ENCODE data around the gene ECSCR. TPM values are rescaled to one million over a fixed set of nuclear protein-coding genes. Genes with fewer than 3 reads are reported as not detected.

The ECSCR gene
- total and polyA plus RNA-seq, 10 of the 15 experiments (the other 5 are each of a cell fraction or from before 2014, with no cell fraction given): 0.15 to 0.83 (median 0.23) TPM; not detected in 3

- TF ChIP-seq MEF2A (IDR thresholded peaks at IDR 0.05; ENCODE audit: insufficient read depth, low read depth, low read length) (peak; percentile 96), EGR1 (IDR thresholded peaks at IDR 0.05; ENCODE audit: borderline replicate concordance in 1 of 2, low read depth in 2 of 2, low read length in 2 of 2) (no peak), CEBPZ (IDR thresholded peaks at IDR 0.05; ENCODE audit: low read depth, low read length) (no peak), ZNF24 (IDR thresholded peaks at IDR 0.05) (0 out of 2 replicates have a peak, but pooled peaks have one; percentile 47), RELA (IDR thresholded peaks at IDR 0.05; ENCODE audit: borderline replicate concordance, partially characterized antibody) (peak; percentile 94), SPI1 (IDR thresholded peaks at IDR 0.05; ENCODE audit: borderline replicate concordance, insufficient read depth, low read depth, low read length) (no peak), KLF5 (IDR thresholded peaks at IDR 0.05; ENCODE audit: partially characterized antibody) (peak; percentile 89), WRNIP1 (IDR thresholded peaks at IDR 0.05; ENCODE audit: borderline replicate concordance, low read depth, low read length) (no peak), NBN (IDR thresholded peaks at IDR 0.05) (0 out of 2 replicates have a peak, but pooled peaks have one; percentile 14), JUNB (IDR thresholded peaks at IDR 0.05) (peak; percentile 100), CBX5 (IDR thresholded peaks at IDR 0.05; ENCODE audit: low read depth) (no peak), ATF7 (IDR thresholded peaks at IDR 0.05; ENCODE audit: low read depth) (peak; percentile 86), TCF3 (IDR thresholded peaks at IDR 0.05; ENCODE audit: borderline replicate concordance, insufficient read depth, low read depth, low read length) (0 out of 2 replicates have a peak, but pooled peaks have one; percentile 51), RFX5 (IDR thresholded peaks at IDR 0.05; ENCODE audit: low read depth, low read length) (no peak), TAF1 (IDR thresholded peaks at IDR 0.05; ENCODE audit: borderline replicate concordance, low read depth, low read length) (0 out of 2 replicates have a peak, but pooled peaks have one; percentile 1), SUZ12 (IDR thresholded peaks at IDR 0.05; ENCODE audit: unreplicated experiment) (no peak), RELB (IDR thresholded peaks at IDR 0.05; ENCODE audit: low read depth) (peak; percentile 98), LARP7 (IDR thresholded peaks at IDR 0.05) (no peak), ATF3 (IDR thresholded peaks at IDR 0.05; ENCODE audit: borderline replicate concordance, extremely low read depth, low read depth, low read length) (no peak), TCF12 (IDR thresholded peaks at IDR 0.05; ENCODE audit: low read depth, low read length) (no peak; the same call in 1 of the 2 replicates), CBX3 (IDR thresholded peaks at IDR 0.05; ENCODE audit: borderline replicate concordance, low read depth) (no peak), IRF5 (IDR thresholded peaks at IDR 0.05; ENCODE audit: borderline replicate concordance) (no peak), EED (IDR thresholded peaks at IDR 0.05; ENCODE audit: low read depth) (peak; percentile 99)
Observed at GRCh38 chr5:139446956-139447779, 15.4 kb downstream of the ECSCR start (continued).

Measured in GM12878 (cell line).